ENCODE results near the gene UNC5B.

GRCh38 chr10:71244431-71245419 lies 32.4 kb downstream of the UNC5B start:
- no peak for TF ChIP-seq EP300 (IDR thresholded peaks at IDR 0.05)
- no peak for TF ChIP-seq POLR2A (IDR thresholded peaks at IDR 0.05)
- TF ChIP-seq, protein P1, sequence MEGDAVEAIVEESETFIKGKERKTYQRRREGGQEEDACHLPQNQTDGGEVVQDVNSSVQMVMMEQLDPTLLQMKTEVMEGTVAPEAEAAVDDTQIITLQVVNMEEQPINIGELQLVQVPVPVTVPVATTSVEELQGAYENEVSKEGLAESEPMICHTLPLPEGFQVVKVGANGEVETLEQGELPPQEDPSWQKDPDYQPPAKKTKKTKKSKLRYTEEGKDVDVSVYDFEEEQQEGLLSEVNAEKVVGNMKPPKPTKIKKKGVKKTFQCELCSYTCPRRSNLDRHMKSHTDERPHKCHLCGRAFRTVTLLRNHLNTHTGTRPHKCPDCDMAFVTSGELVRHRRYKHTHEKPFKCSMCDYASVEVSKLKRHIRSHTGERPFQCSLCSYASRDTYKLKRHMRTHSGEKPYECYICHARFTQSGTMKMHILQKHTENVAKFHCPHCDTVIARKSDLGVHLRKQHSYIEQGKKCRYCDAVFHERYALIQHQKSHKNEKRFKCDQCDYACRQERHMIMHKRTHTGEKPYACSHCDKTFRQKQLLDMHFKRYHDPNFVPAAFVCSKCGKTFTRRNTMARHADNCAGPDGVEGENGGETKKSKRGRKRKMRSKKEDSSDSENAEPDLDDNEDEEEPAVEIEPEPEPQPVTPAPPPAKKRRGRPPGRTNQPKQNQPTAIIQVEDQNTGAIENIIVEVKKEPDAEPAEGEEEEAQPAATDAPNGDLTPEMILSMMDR (IDR thresholded peaks at IDR 0.05), result no peak

Data from upper lobe of left lung (tissue), 4 donors.